ENCODE measurements around the gene ACTR10. TPM values are rescaled to one million over a fixed set of nuclear protein-coding genes. Genes with fewer than 3 reads are reported as not detected.
A peak's percentile ranks its signal among the peaks of the same experiment; 100 is the strongest.

ACTR10 gene
- total RNA-seq, 2 experiments from 2014 or later = 29.5 to 29.7 TPM

DNA sequence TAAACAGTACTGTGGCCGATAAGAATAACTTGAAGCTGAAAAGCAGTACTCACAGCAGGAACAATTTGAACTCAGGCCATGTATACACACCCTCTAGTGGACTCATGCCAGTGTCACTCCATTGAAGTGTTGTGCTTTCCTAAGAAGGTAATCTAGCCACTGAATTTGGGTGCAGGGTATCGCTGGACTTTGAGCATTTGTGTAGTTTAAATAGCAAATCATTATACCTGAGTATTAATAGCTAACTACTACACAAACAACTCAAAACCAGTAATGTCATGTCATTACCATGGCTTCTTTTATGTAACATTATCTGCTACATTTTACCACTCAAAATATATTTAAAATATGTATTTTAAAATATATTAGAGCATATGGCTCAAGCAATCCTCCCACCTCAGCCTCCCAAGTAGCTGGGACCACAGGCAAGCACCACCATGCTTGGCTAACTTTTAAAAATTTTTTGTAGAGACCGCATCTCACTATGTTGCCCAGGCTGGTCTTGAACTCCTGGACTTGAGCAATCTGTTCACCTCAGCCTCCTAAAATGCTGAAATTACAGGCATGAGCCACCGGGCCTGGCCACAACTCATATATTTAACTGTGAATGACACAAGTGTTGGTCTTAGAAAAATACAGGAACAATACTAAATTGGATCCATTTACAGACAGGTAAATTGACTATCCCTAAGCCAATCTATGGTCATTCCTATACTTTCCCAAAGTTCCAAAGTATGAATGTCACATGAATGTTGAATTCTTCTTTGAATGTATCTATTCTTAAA, 72.8 kb downstream of the ACTR10 start:
- H3K4me3 Mint-ChIP-seq = no peak overlapping the region
- H3K27ac Mint-ChIP-seq = peak overlapping the region; percentile 36
- peaks cover 51% of the 10 kb centered on the region for H3K4me1 Mint-ChIP-seq (ENCODE audit: low read depth)
- H3K9me3 Mint-ChIP-seq = no peaks in the 10 kb centered on the region
- no peaks in the 10 kb centered on the region for H3K27me3 Mint-ChIP-seq (ENCODE audit: low read depth)
- DNase-seq = no peak
- CTCF ChIA-PET = interaction anchor here (0.5 to 1.2 kb wide), 2 partner anchors 14 to 280 kb away, joined by 3 read pairs; no protein-coding TSS in a partner anchor
- H3K36me3 Mint-ChIP-seq (ENCODE audit: low read depth) = peaks cover 48% of the 10 kb centered on the region
- intact Hi-C loops (cut with micrococcal nuclease) = no loop called here

DNA sequence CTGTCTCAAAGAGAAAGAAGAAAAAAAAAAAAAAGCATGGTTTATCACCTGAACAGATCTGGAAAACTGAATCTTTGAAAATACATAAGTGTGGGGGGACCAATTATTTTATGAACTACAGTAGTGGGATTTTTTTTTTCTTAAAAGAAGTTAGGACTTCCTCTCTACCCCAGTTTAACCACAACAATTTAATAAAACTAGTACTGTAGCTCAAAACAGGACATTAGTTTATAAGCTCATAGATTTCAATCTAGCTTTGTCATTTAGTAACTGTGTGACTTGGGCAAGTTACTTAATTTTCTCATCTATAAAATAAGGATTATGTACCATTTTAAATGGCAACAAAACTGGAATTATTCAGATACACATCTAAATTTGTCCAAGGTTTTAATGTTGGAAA, 74.9 kb downstream of the ACTR10 start:
- H3K27ac Mint-ChIP-seq = peak overlapping the region; percentile 84
- intact Hi-C loops (cut with micrococcal nuclease) = loop anchor here (1.0 kb wide), 1 partner anchor 31 kb away; the partner anchor contains the start of gene PSMA3
- no peak overlapping the region for H3K4me3 Mint-ChIP-seq
- no peaks in the 10 kb centered on the region for H3K27me3 Mint-ChIP-seq (ENCODE audit: low read depth)
- no peak for DNase-seq
- peaks cover 50% of the 10 kb centered on the region for H3K36me3 Mint-ChIP-seq (ENCODE audit: low read depth)
- H3K4me1 Mint-ChIP-seq (ENCODE audit: low read depth) = peaks cover 54% of the 10 kb centered on the region
- CTCF ChIA-PET = interaction anchor here (0.7 to 2.2 kb wide), 2 partner anchors 12 to 124 kb away, joined by 4 to 5 read pairs; no protein-coding TSS in a partner anchor
- no peaks in the 10 kb centered on the region for H3K9me3 Mint-ChIP-seq

DNA sequence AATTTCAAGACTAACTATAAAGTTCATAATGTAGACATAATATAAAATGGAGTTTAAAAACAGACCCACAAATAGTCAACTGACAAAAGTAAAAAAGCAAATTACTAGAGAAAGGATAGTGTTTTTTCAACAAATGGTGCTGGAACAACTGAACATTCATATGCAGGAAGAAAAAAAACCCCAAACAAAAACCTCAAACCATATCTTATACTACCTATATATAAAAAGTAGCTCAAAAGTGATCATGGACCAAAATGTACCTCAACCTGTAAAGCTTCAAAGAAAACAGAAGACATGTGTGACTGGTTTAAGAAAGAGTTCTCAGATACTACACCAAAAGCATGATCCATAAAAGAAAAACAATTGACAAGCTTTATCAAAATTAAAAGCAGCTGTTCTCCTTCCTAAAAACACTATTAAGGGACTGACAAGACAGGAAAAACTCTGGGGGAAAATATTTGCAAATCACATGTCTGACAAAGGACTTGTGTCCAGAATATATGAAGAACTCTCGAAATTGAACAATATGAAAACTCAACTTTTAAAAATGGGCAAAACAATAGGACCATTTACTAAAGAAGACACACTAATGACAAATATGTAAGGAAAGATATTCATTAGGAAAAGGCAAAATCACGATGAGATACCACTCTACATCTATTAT, 75.7 kb downstream of the ACTR10 start:
- no peaks in the 10 kb centered on the region for H3K27me3 Mint-ChIP-seq (ENCODE audit: low read depth)
- H3K36me3 Mint-ChIP-seq (ENCODE audit: low read depth) = peaks cover 43% of the 10 kb centered on the region
- no peak for DNase-seq
- H3K9me3 Mint-ChIP-seq = no peaks in the 10 kb centered on the region
- peak overlapping the region; percentile 84 for H3K27ac Mint-ChIP-seq
- H3K4me3 Mint-ChIP-seq = no peak overlapping the region
- intact Hi-C loops (cut with micrococcal nuclease) = loop anchor here (1.0 kb wide), 1 partner anchor 31 kb away; the partner anchor contains the start of gene PSMA3
- peaks cover 52% of the 10 kb centered on the region for H3K4me1 Mint-ChIP-seq (ENCODE audit: low read depth)
- CTCF ChIA-PET = interaction anchor here (0.6 to 2.2 kb wide), 3 partner anchors 11 to 28 kb away, joined by 3 to 5 read pairs (median 4); partner anchors contain the start of gene ARID4A

DNA sequence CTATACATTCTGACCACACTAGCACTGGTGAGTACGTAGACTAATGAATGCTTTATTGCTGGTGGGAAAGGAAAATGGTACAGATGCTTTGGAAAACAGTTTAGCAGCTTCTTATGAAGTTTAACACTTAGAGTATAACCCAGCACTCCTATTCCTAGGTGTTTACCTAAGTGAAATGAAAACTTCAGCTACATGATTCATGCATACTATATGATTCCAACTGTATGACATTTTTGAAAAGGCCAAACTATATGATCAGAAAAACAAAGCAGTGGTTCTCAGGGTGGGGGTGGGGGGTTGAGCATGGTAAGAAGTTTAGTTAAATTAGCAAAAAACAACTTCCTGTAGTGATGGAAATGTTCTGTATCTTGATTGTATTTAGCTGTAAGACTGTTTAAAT, 76.3 kb downstream of the ACTR10 start:
- intact Hi-C loops (cut with micrococcal nuclease) = no loop called here
- peak; percentile 16 for DNase-seq
- Mint-ChIP-seq H3K27ac (peak overlapping the region; percentile 84), H3K4me3 (no peak overlapping the region), H3K9me3 (no peaks in the 10 kb centered on the region), H3K27me3 (ENCODE audit: low read depth) (no peaks in the 10 kb centered on the region), H3K36me3 (ENCODE audit: low read depth) (peaks cover 41% of the 10 kb centered on the region), H3K4me1 (ENCODE audit: low read depth) (peaks cover 55% of the 10 kb centered on the region)
- CTCF ChIA-PET = interaction anchor here (0.6 to 2.2 kb wide), 3 partner anchors 11 to 28 kb away, joined by 3 to 5 read pairs (median 4); partner anchors contain the start of gene ARID4A

DNA sequence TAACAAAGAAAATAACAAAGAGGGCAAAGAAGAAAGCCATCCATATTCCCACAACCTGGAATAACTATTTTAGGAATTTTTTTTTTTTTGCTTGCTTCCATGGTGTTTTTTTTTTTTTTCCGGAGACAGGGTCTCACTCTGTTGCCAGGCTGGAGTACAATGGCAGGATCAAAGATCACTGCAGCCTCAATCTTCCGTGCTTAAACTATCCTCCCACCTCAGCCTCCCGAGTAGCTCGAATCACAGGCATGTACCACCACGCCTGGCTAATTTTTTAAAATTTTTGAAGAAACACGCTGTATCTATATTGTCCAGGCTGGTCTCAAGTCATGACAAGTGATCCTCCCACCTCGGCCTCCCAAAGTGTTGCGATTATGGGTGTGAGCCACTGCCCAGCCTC, 78.2 kb downstream of the ACTR10 start:
- Mint-ChIP-seq H3K4me1 (ENCODE audit: low read depth) (peaks cover 70% of the 10 kb centered on the region), H3K9me3 (no peaks in the 10 kb centered on the region), H3K27ac (peak overlapping the region; percentile 56), H3K27me3 (ENCODE audit: low read depth) (no peaks in the 10 kb centered on the region), H3K4me3 (no peak overlapping the region), H3K36me3 (ENCODE audit: low read depth) (peaks cover 39% of the 10 kb centered on the region)
- CTCF ChIA-PET = no interaction called here
- no peak for DNase-seq
- intact Hi-C loops (cut with micrococcal nuclease) = no loop called here

DNA sequence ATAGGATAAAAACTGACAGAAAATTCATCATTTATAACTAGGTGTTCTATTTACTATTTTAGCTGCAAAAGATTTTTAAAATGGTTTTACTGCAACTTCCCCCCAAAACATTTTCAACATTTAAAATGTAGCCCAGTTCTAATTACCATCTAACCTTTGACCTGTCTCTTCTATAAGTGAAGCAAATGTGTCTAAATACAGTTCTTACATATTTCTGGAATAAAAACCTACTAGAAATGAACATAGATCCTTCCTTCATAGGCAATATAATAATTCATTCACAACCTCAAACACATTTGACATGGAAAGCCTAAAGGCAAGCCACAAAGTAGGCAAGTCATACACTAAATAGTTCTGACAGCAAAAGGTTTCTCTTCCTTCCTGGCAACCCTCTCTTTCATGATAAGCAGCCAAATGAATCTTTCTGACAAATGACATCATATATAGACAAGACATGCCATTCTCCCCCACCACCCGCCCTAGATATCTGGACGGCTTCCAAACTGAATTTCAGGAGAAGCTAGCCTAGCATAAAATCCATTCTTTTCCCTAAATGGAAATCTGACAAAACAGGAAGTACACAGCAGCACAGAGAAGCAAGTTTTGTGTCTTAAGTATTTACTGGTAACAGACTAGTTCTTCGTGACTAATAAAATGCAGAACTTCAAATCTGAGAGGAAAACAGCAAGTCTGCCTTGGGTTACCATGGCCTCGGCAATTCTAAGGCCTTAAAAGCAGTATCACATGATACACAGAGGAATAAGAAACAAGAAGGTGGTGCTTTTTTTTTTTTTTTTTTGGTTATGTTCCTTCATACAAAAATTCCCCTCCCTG, 81.2 kb downstream of the ACTR10 start:
- Mint-ChIP-seq H3K27ac (peak overlapping the region; percentile 99), H3K4me1 (ENCODE audit: low read depth) (peaks cover 68% of the 10 kb centered on the region), H3K4me3 (peak overlapping the region; percentile 70), H3K9me3 (no peaks in the 10 kb centered on the region), H3K36me3 (ENCODE audit: low read depth) (peaks cover 38% of the 10 kb centered on the region), H3K27me3 (ENCODE audit: low read depth) (no peaks in the 10 kb centered on the region)
- intact Hi-C loops (cut with micrococcal nuclease) = loop anchor here (1.0 to 5.0 kb wide), 9 partner anchors 11 to 356 kb away; partner anchors contain the start of genes ARID4A, DACT1, KIAA0586 and PSMA3
- peak; percentile 66 for DNase-seq
- CTCF ChIA-PET = interaction anchor here (0.7 kb wide), 1 partner anchor 9 kb away, joined by 5 read pairs; no protein-coding TSS in a partner anchor

DNA sequence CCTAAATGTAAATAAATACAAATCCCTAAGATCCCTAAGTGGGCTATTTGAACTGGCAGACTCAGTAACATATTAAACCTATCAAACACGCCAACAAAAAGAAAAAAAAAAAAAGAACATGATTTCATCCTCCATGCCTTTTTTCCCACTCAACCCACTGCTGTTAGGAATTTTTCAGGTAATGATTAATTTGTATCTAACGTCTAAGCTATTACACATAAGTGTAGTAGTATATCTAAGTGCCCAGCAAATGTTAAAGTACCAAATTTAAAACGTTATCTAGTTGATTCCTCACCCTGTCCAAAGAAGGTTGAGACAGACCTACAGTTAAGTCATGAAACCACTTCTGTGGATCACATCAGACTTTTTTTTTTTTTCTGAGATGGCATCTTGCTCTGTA, 82.0 kb downstream of the ACTR10 start:
- Mint-ChIP-seq H3K27ac (peak overlapping the region; percentile 99), H3K4me1 (ENCODE audit: low read depth) (peaks cover 60% of the 10 kb centered on the region), H3K36me3 (ENCODE audit: low read depth) (peaks cover 40% of the 10 kb centered on the region), H3K4me3 (peak overlapping the region; percentile 70), H3K27me3 (ENCODE audit: low read depth) (no peaks in the 10 kb centered on the region), H3K9me3 (no peaks in the 10 kb centered on the region)
- CTCF ChIA-PET = interaction anchor here (0.7 kb wide), 1 partner anchor 8 kb away, joined by 5 read pairs; no protein-coding TSS in a partner anchor
- DNase-seq = no peak
- intact Hi-C loops (cut with micrococcal nuclease) = loop anchor here (1.0 to 5.0 kb wide), 9 partner anchors 12 to 355 kb away; partner anchors contain the start of genes ARID4A, DACT1, KIAA0586 and PSMA3

DNA sequence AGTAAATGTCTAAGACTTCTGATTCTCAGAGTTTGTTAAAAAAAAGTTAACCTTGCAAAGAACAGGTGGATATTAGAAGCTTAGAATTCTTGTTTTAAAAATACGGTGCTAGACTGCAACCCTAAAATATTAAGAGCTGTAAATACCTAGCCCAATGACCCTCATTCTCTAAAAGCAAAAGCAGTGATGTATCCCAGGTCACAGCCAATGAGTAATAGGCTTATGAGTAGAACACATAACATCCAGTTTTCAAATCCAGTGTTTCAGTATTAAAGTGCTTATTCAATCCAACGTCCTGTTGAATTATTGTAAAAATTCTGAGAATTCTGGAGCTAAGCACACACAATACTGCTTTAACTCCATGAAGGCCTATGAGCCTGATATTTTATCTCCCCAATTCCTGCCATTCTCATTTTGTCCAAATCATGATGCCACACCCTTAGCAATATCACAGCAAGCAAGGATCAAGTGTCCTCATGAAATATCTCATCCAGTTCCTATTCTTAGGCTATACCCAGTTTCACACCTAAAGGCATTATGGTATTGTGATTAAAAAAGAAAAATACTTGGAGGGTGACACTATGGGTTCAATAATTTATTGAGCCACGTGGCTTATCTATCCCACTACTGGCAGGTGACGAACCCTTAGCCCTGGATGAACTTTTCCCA, 83.1 kb downstream of the ACTR10 start:
- peaks cover 43% of the 10 kb centered on the region for H3K36me3 Mint-ChIP-seq (ENCODE audit: low read depth)
- intact Hi-C loops (cut with micrococcal nuclease) = loop anchor here (5.0 kb wide), 1 partner anchor 354 kb away; the partner anchor contains the start of gene DACT1
- H3K9me3 Mint-ChIP-seq = no peaks in the 10 kb centered on the region
- H3K27ac Mint-ChIP-seq = peak overlapping the region; percentile 99
- no peak for DNase-seq
- CTCF ChIA-PET = interaction anchor here (0.6 kb wide), 1 partner anchor 30 kb away, joined by 5 read pairs; no protein-coding TSS in a partner anchor
- peaks cover 67% of the 10 kb centered on the region for H3K4me1 Mint-ChIP-seq (ENCODE audit: low read depth)
- no peaks in the 10 kb centered on the region for H3K27me3 Mint-ChIP-seq (ENCODE audit: low read depth)
- H3K4me3 Mint-ChIP-seq = no peak overlapping the region

DNA sequence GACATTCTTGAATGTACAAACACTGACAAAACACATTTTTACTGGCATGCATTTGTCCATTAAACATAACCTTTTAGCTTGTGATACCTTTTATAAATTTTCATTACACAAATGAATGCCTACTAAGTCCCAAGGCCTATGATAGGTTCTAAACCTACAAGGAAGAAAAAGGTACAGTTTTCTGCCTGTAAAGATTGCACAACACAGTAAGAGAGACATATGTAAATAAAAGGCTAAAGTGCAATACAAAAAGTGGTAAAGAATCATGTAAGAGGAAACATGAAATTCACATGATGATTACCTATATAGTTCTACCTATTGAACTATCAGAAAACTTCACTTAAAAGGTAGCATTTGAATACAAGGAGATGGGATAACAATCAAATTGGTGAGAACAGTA, 83.8 kb downstream of the ACTR10 start:
- no peak overlapping the region for H3K4me3 Mint-ChIP-seq
- H3K4me1 Mint-ChIP-seq (ENCODE audit: low read depth) = peaks cover 72% of the 10 kb centered on the region
- intact Hi-C loops (cut with micrococcal nuclease) = loop anchor here (5.0 kb wide), 1 partner anchor 354 kb away; the partner anchor contains the start of gene DACT1
- H3K9me3 Mint-ChIP-seq = no peaks in the 10 kb centered on the region
- H3K27ac Mint-ChIP-seq = peak overlapping the region; percentile 99
- H3K27me3 Mint-ChIP-seq (ENCODE audit: low read depth) = no peaks in the 10 kb centered on the region
- CTCF ChIA-PET = interaction anchor here (0.6 kb wide), 1 partner anchor 31 kb away, joined by 5 read pairs; no protein-coding TSS in a partner anchor
- DNase-seq = no peak
- peaks cover 49% of the 10 kb centered on the region for H3K36me3 Mint-ChIP-seq (ENCODE audit: low read depth)

DNA sequence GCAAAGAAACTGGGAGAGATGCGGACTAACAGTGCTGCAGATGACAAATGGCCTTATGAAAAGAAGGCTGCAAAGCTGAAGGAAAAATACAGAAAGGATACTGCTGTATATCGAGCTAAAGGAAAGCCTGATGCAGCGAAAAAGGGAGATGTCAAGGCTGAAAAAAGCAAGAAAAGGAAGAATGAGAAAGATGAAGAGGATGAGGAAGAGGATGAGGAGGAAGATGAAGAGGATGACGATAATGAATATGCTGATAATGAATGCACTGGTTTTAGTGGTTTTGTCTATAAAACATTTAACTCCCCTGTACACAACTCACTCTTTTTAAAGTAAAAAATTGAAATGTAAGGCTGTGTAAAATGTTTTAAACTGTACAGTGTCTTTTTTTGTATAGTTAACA, 85.2 kb downstream of the ACTR10 start:
- Mint-ChIP-seq H3K36me3 (ENCODE audit: low read depth) (peaks cover 50% of the 10 kb centered on the region), H3K4me3 (no peak overlapping the region), H3K9me3 (no peaks in the 10 kb centered on the region), H3K27me3 (ENCODE audit: low read depth) (no peaks in the 10 kb centered on the region), H3K27ac (peak overlapping the region; percentile 78), H3K4me1 (ENCODE audit: low read depth) (peaks cover 80% of the 10 kb centered on the region)
- CTCF ChIA-PET = no interaction called here
- DNase-seq = no peak
- intact Hi-C loops (cut with micrococcal nuclease) = no loop called here
